K562 (cell line): Measurements from ENCODE around the gene CNNM4. TPM values are rescaled to one million over a fixed set of nuclear protein-coding genes. Genes with fewer than 3 reads are reported as not detected.

Experiments
- CBX2 ChIP-seq: fragments of 200-600 bp; sonication (generic); IDR thresholded peaks from one replicate; pipeline ENCODE4 v1.6.1; 2012; ENCODE audit warnings: mild to moderate bottlenecking, low read length, inconsistent platforms; ENCODE audit not compliant: insufficient read depth, poor library complexity, severe bottlenecking
- FOXK2 ChIP-seq, 2 experiments: fragments of 450-650 bp; IDR thresholded peaks in 1 of 2; conservative IDR thresholded peaks in 1 of 2; 2 replicates each; pipeline ENCODE4 v1.6.1; 2016; ENCODE audit warnings: low read depth in 2 of 2, mild to moderate bottlenecking in 1 of 2
- KDM4B ChIP-seq, 2 experiments: fragments of 450-650 bp in 1 of 2; sonication (generic) in 1 of 2; IDR thresholded peaks; 2 replicates each; pipeline ENCODE4 v1.6.1; 2016 to 2017; ENCODE audit warnings: borderline replicate concordance in 2 of 2, antibody characterized with exemption in 1 of 2, low read depth in 1 of 2, mild to moderate bottlenecking in 1 of 2
- RCOR1 ChIP-seq, 2 experiments: IDR thresholded peaks; 2 replicates each; pipeline ENCODE4 v1.6.1; 2012; ENCODE audit warnings: low read depth in 2 of 2, low read length in 2 of 2, borderline replicate concordance in 1 of 2, improper control_type of control experiment in 1 of 2
- TAL1 ChIP-seq: fragments of 450-650 bp; IDR thresholded peaks from 2 replicates; pipeline ENCODE4 v1.6.1; 2016; ENCODE audit warnings: mild to moderate bottlenecking
- ZBTB5 ChIP-seq: fragments of 450-650 bp; IDR thresholded peaks from 2 replicates; pipeline ENCODE4 v1.6.1; 2017; ENCODE audit warnings: antibody characterized with exemption
- polyA plus RNA-seq, 8 experiments: library from polyadenylated mRNA; depleted of rRNA in 4 of 8; stranded (reverse) in 5 of 8; unstranded in 3 of 8; fragments of >200 nt; fragmentation: Nextera tagmentation in 2 of 8; fragmentation: Illumina TruSeq in 1 of 8; extraction: Ambion mirVana in 2 of 8; extraction: Trizol in 1 of 8; gene quantifications; 2 replicates each; pipeline versions ENCODE4 v1.2.1 to v1.2.3, GENCODE V29; 2011 to 2014; ENCODE audit warnings: inconsistent platforms in 1 of 8, missing spikeins in 1 of 8
- total RNA-seq, 7 experiments: library from RNA; depleted of rRNA in 6 of 7; stranded (reverse); fragments of >200 nt in 6 of 7; fragmentation: Illumina TruSeq in 2 of 7; extraction: Trizol in 2 of 7; gene quantifications; 2 replicates each; pipeline versions ENCODE4 v1.2.1 to v1.2.3, GENCODE V29; 2011 to 2021; ENCODE audit warnings: low replicate concordance in 1 of 7
- TF ChIP-seq, protein P1 (sequence below): fragments of 450-650 bp; conservative IDR thresholded peaks from 2 replicates; pipeline ENCODE4 v1.6.1; 2016; ENCODE audit warnings: missing genetic modification characterization, low read depth, mild to moderate bottlenecking, missing compliant biosample characterization, moderate library complexity
- TF ChIP-seq, protein P2 (sequence below), 2 experiments: fragments of 450-650 bp; IDR thresholded peaks; 2 replicates each; pipeline ENCODE4 v1.6.1; 2018; ENCODE audit warnings: mild to moderate bottlenecking in 2 of 2, low read depth in 1 of 2; ENCODE audit not compliant: partially characterized antibody in 2 of 2
- TF ChIP-seq, protein P3 (sequence below), 2 experiments: fragments of 450-650 bp; IDR thresholded peaks; 2 replicates each; pipeline ENCODE4 v1.6.1; 2016; ENCODE audit warnings: mild to moderate bottlenecking in 2 of 2, borderline replicate concordance in 1 of 2, low read depth in 1 of 2, moderate library complexity in 1 of 2

The CNNM4 gene
- total and polyA plus RNA-seq, 9 of the 15 experiments (the other 6 are each of a cell fraction or from before 2014, with no cell fraction given): 0.96 to 6.3 (median 2.8) TPM

GRCh38 chr2:96819128-96819875, 58.6 kb downstream of the CNNM4 start (continued):
- TF ChIP-seq ZBTB5 (no peak), CBX2 (no peak), FOXK2 (conservative IDR thresholded peaks at IDR 0.05 in 1 of 2, IDR thresholded peaks at IDR 0.05 in 1 of 2; ENCODE audit: low read depth in 2 of 2) (peak in 1 of 2 experiments; percentile 40; a peak in 1 of 4 replicates), KDM4B (IDR thresholded peaks at IDR 0.05; ENCODE audit: borderline replicate concordance in 2 of 2, low read depth in 1 of 2) (no peak), TAL1 (peak; percentile 60), RCOR1 (IDR thresholded peaks at IDR 0.05; ENCODE audit: borderline replicate concordance in 1 of 2, low read depth in 2 of 2, low read length in 2 of 2) (peak in 1 of 2 experiments; percentile 65; a peak in 2 of 4 replicates)
- TF ChIP-seq, protein P1, sequence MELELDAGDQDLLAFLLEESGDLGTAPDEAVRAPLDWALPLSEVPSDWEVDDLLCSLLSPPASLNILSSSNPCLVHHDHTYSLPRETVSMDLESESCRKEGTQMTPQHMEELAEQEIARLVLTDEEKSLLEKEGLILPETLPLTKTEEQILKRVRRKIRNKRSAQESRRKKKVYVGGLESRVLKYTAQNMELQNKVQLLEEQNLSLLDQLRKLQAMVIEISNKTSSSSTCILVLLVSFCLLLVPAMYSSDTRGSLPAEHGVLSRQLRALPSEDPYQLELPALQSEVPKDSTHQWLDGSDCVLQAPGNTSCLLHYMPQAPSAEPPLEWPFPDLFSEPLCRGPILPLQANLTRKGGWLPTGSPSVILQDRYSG: no peak
- TF ChIP-seq, protein P2, sequence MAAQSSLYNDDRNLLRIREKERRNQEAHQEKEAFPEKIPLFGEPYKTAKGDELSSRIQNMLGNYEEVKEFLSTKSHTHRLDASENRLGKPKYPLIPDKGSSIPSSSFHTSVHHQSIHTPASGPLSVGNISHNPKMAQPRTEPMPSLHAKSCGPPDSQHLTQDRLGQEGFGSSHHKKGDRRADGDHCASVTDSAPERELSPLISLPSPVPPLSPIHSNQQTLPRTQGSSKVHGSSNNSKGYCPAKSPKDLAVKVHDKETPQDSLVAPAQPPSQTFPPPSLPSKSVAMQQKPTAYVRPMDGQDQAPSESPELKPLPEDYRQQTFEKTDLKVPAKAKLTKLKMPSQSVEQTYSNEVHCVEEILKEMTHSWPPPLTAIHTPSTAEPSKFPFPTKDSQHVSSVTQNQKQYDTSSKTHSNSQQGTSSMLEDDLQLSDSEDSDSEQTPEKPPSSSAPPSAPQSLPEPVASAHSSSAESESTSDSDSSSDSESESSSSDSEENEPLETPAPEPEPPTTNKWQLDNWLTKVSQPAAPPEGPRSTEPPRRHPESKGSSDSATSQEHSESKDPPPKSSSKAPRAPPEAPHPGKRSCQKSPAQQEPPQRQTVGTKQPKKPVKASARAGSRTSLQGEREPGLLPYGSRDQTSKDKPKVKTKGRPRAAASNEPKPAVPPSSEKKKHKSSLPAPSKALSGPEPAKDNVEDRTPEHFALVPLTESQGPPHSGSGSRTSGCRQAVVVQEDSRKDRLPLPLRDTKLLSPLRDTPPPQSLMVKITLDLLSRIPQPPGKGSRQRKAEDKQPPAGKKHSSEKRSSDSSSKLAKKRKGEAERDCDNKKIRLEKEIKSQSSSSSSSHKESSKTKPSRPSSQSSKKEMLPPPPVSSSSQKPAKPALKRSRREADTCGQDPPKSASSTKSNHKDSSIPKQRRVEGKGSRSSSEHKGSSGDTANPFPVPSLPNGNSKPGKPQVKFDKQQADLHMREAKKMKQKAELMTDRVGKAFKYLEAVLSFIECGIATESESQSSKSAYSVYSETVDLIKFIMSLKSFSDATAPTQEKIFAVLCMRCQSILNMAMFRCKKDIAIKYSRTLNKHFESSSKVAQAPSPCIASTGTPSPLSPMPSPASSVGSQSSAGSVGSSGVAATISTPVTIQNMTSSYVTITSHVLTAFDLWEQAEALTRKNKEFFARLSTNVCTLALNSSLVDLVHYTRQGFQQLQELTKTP (IDR thresholded peaks at IDR 0.05; ENCODE audit: low read depth in 1 of 2, partially characterized antibody in 2 of 2): no peak
- TF ChIP-seq, protein P3, sequence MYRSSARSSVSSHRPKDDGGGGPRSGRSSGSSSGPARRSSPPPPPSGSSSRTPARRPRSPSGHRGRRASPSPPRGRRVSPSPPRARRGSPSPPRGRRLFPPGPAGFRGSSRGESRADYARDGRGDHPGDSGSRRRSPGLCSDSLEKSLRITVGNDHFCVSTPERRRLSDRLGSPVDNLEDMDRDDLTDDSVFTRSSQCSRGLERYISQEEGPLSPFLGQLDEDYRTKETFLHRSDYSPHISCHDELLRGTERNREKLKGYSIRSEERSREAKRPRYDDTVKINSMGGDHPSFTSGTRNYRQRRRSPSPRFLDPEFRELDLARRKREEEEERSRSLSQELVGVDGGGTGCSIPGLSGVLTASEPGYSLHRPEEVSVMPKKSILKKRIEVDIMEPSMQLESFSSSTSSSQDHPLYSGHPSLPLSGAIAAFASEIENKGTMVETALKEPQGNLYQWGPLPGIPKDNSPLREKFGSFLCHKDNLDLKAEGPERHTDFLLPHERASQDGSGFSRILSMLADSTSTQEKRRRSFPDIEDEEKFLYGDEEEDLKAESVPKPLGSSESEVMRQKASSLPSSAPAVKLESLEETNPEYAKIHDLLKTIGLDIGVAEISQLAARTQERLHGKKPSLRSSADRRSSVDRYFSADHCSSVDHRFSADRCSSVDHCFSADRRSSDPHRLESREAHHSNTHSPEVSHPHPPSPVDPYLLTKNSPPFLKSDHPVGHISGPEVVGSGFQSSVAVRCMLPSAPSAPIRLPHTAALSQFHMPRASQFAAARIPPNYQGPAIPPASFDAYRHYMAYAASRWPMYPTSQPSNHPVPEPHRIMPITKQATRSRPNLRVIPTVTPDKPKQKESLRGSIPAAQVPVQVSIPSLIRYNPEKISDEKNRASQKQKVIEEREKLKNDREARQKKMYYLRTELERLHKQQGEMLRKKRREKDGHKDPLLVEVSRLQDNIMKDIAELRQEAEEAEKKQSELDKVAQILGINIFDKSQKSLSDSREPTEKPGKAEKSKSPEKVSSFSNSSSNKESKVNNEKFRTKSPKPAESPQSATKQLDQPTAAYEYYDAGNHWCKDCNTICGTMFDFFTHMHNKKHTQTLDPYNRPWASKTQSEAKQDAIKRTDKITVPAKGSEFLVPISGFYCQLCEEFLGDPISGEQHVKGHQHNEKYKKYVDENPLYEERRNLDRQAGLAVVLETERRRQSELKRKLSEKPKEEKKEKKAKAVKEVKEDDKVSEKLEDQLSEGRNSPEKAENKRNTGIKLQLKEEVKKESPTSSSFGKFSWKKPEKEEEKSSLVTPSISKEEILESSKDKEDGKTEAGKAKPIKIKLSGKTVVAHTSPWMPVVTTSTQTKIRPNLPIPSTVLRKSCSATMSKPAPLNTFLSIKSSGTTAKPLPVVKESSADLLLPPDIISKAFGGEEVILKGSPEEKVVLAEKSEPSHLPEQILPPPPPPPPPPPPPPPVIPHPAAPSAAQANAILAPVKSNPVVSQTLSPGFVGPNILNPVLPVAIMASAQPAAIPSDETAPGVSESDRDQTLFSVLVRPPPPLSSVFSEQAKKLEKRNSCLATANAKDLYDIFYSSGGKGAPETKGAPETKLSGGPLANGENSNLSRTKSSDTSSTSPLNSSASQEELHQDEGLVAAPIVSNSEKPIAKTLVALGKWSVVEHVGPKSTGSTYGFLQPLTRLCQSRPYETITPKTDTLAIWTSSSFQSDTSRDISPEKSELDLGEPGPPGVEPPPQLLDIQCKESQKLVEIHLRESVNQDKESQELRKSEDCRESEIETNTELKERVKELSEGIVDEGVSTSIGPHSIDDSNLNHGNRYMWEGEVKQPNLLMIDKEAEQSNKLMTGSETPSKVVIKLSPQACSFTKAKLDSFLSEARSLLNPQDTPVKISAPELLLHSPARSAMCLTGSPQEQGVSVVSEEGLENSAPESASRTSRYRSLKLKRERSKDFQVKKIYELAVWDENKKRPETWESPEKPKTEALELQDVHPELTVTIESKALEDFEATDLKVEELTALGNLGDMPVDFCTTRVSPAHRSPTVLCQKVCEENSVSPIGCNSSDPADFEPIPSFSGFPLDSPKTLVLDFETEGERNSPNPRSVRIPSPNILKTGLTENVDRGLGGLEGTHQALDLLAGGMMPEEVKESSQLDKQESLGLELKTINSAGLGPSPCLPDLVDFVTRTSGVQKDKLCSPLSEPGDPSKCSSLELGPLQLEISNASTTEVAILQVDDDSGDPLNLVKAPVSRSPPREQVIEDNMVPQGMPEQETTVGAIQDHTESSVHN (IDR thresholded peaks at IDR 0.05; ENCODE audit: borderline replicate concordance in 1 of 2, low read depth in 1 of 2): no peak
